Measurements from ENCODE around the gene COG5. TPM values are rescaled to one million over a fixed set of nuclear protein-coding genes. Genes with fewer than 3 reads are reported as not detected.

The COG5 gene
- total and polyA plus RNA-seq, 2 of the 4 experiments (the other 2 are of a cell fraction) = 18.5 to 27.4 TPM

GRCh38 chr7:107383203-107383602 is 180.5 kb downstream of the COG5 start:
- WGBS, 2 experiments (ENCODE audit: extremely low coverage in 2 of 2, insufficient read length in 1 of 2) = 100% methylated on average over 1 of the region's 4 CpGs; no CpG with 5 or more reads in 1 of the 2 experiments
- in situ Hi-C loops (cut with MboI; ENCODE audit: low sequenced_read_pairs) = no loop called here

More at GRCh38 chr7:107383203-107383602, 180.5 kb downstream of the COG5 start:
- no peak for TF ChIP-seq RCOR1 (IDR thresholded peaks at IDR 0.05; ENCODE audit: insufficient replicate concordance, low read length)
- TF ChIP-seq CTCF (conservative IDR thresholded peaks at IDR 0.05; ENCODE audit: low read depth, low read length) = no peak
- TF ChIP-seq MXI1 (IDR thresholded peaks at IDR 0.05; ENCODE audit: borderline replicate concordance, low read depth, low read length) = no peak
- no peak for TF ChIP-seq NFE2L2 (IDR thresholded peaks at IDR 0.05; ENCODE audit: low read depth, low read length)
- TF ChIP-seq CHD1 (IDR thresholded peaks at IDR 0.05; ENCODE audit: low read depth, low read length) = no peak
- TF ChIP-seq RAD21 (IDR thresholded peaks at IDR 0.05; ENCODE audit: low read length) = no peak
- Histone ChIP-seq H2BK20ac (ENCODE audit: low read depth, low read length) (no peak overlapping the region), H3K23ac (ENCODE audit: low read depth, low read length) (no peak overlapping the region), H3K27ac (ENCODE audit: insufficient read depth, low read length) (no peak overlapping the region), H2BK5ac (ENCODE audit: low read depth, low read length, poor library complexity, severe bottlenecking) (no peak overlapping the region), H4K91ac (ENCODE audit: insufficient read depth, low read depth, low read length) (no peak overlapping the region), H3K9me3 (ENCODE audit: control insufficient read depth, insufficient read depth, low read length) (no peaks in the 10 kb centered on the region), H3K14ac (replicated peaks; ENCODE audit: low read depth, low read length) (no peak overlapping the region), H3K9me1 (ENCODE audit: insufficient read depth, low read length) (peaks cover 5% of the 10 kb centered on the region; the same call in 1 of the 2 replicates), H3K36me3 (ENCODE audit: control insufficient read depth, insufficient read depth, low read length) (no peaks in the 10 kb centered on the region), H3K18ac (ENCODE audit: low read depth, low read length) (no peak overlapping the region), H3K79me1 (ENCODE audit: low read depth in 1 of 2, low read length in 2 of 2) (peaks cover 0 to 24% of the 10 kb centered on the region in 2 experiments; a peak in 2 of 4 replicates), H2AK5ac (ENCODE audit: low read depth, low read length) (no peak overlapping the region), H4K8ac (ENCODE audit: low read depth in 2 of 2, low read length in 2 of 2) (no peak overlapping the region), H3K4ac (ENCODE audit: low read depth, low read length) (no peak overlapping the region), H3K9ac (ENCODE audit: low read depth, low read length) (no peak overlapping the region), H4K20me1 (ENCODE audit: insufficient read depth, low read length) (no peaks in the 10 kb centered on the region; the same call in 1 of the 2 replicates), H2BK15ac (ENCODE audit: low read depth, low read length) (no peak overlapping the region), H3K4me3 (ENCODE audit: insufficient read depth, low read depth, low read length) (no peak overlapping the region), H2AFZ (replicated peaks; ENCODE audit: low read length, poor library complexity) (no peak overlapping the region), H2AK9ac (replicated peaks; ENCODE audit: low read depth, low read length, poor library complexity) (no peak overlapping the region), H3K4me1 (ENCODE audit: control insufficient read depth, insufficient read depth, low read length) (peaks cover 11% of the 10 kb centered on the region), H4K5ac (ENCODE audit: low read depth, low read length) (no peak overlapping the region), H3K56ac (ENCODE audit: extremely low read depth, insufficient read depth, low read length) (no peak overlapping the region), H3K4me2 (ENCODE audit: low read depth, low read length) (no peak overlapping the region), H3K27me3 (ENCODE audit: control insufficient read depth, insufficient read depth, low read length) (no peaks in the 10 kb centered on the region), H2BK120ac (ENCODE audit: low read depth, low read length) (no peak overlapping the region)
- intact Hi-C loops (cut with micrococcal nuclease) (no loop called here), dilution Hi-C loops (cut with HindIII; ENCODE audit: low sequenced_read_pairs, unreplicated experiment) (no loop called here)
- ATAC-seq (ENCODE audit: low read depth) (no peak), DNase-seq (no peak)
- BruUV-seq (replicated peaks) = no TSS peak
- ChIA-PET POLR2A (ENCODE audit: unreplicated experiment) (no interaction called here), CTCF (no interaction called here)

Measured in IMR-90 (cell line).